ENCODE data around the gene ADAMTS9. TPM values are rescaled to one million over a fixed set of nuclear protein-coding genes. Genes with fewer than 3 reads are reported as not detected.

Gene ADAMTS9
- total and polyA plus RNA-seq, 9 of the 15 experiments (the other 6 are each of a cell fraction or from before 2014, with no cell fraction given) = 0.05 to 0.32 (median 0.13) TPM; not detected in 2

- in situ Hi-C loops (cut with MboI) (no loop called here), intact Hi-C loops (cut with micrococcal nuclease) (no loop called here)
- no peak overlapping the region for H3K4me3 ChIP-seq
- no peaks in the 10 kb centered on the region for H3K4me1 ChIP-seq (replicated peaks in 1 of 2; ENCODE audit: control insufficient read depth in 2 of 2, insufficient read depth in 2 of 2, low read length in 2 of 2)
- H3K9ac ChIP-seq (ENCODE audit: insufficient read depth in 1 of 2, low read depth in 2 of 2, low read length in 2 of 2) = no peak overlapping the region
- no peaks in the 10 kb centered on the region for H3K9me3 ChIP-seq (replicated peaks; ENCODE audit: control insufficient read depth, insufficient read depth, low read depth, low read length)
- BruUV-seq (replicated peaks) = no TSS peak
- no peaks in the 10 kb centered on the region for H3K27me3 ChIP-seq (ENCODE audit: control insufficient read depth in 2 of 2, insufficient read depth in 2 of 2, low read length in 2 of 2)
- WGBS (ENCODE audit: insufficient coverage, low coverage, missing lambda C conversion rate) = 3% methylated on average over 5 of the region's 5 CpGs
- FAIRE-seq = no peak
- CTCF ChIA-PET (ENCODE audit: low intra/inter-chr PET ratio) = no interaction called here
- H4K20me1 ChIP-seq (replicated peaks; ENCODE audit: control insufficient read depth, insufficient read depth, low read length) = no peaks in the 10 kb centered on the region
- H3K79me2 ChIP-seq (ENCODE audit: control insufficient read depth, insufficient read depth, low read length) = no peaks in the 10 kb centered on the region
- ATAC-seq = no peak
- H3K9me1 ChIP-seq (ENCODE audit: control insufficient read depth, insufficient read depth, low read length) = no peaks in the 10 kb centered on the region
- TF ChIP-seq MAFK (IDR thresholded peaks at IDR 0.05; ENCODE audit: low read length) (peak; percentile 12; the same call in 1 of the 2 replicates), KDM4B (IDR thresholded peaks at IDR 0.05; ENCODE audit: borderline replicate concordance in 2 of 2, low read depth in 1 of 2) (no peak), IFI16 (CRISPR knock-in tag; IDR thresholded peaks at IDR 0.05) (no peak), RBM14 (IDR thresholded peaks at IDR 0.05; ENCODE audit: borderline replicate concordance, insufficient read depth, low read depth, low read length) (no peak)
- no peak for DNase-seq (ENCODE audit: extremely low read depth in 1 of 4, low spot score in 3 of 4)
- POLR2A ChIA-PET = no interaction called here
- no peak overlapping the region for H2AFZ ChIP-seq (ENCODE audit: low read depth, low read length)
- no peaks in the 10 kb centered on the region for H3K36me3 ChIP-seq (ENCODE audit: control insufficient read depth, insufficient read depth, low read length)
- no peak overlapping the region for H3K4me2 ChIP-seq (ENCODE audit: insufficient read depth, low read length)
- no peak overlapping the region for H3K27ac ChIP-seq (ENCODE audit: extremely low read depth, low read depth, low read length)
Observed at GRCh38 chr3:64627042-64627441, 60.8 kb downstream of the ADAMTS9 start.

- Histone ChIP-seq H3K9ac (ENCODE audit: insufficient read depth in 1 of 2, low read depth in 2 of 2, low read length in 2 of 2) (no peak overlapping the region), H4K20me1 (replicated peaks; ENCODE audit: control insufficient read depth, insufficient read depth, low read length) (no peaks in the 10 kb centered on the region), H3K4me1 (replicated peaks in 1 of 2; ENCODE audit: control insufficient read depth in 2 of 2, insufficient read depth in 2 of 2, low read length in 2 of 2) (no peaks in the 10 kb centered on the region), H3K79me2 (ENCODE audit: control insufficient read depth, insufficient read depth, low read length) (no peaks in the 10 kb centered on the region), H3K4me3 (no peak overlapping the region), H3K9me3 (replicated peaks; ENCODE audit: control insufficient read depth, insufficient read depth, low read depth, low read length) (no peaks in the 10 kb centered on the region), H2AFZ (ENCODE audit: low read depth, low read length) (no peak overlapping the region), H3K9me1 (ENCODE audit: control insufficient read depth, insufficient read depth, low read length) (no peaks in the 10 kb centered on the region), H3K4me2 (ENCODE audit: insufficient read depth, low read length) (no peak overlapping the region), H3K27me3 (ENCODE audit: control insufficient read depth in 2 of 2, insufficient read depth in 2 of 2, low read length in 2 of 2) (no peaks in the 10 kb centered on the region), H3K27ac (ENCODE audit: extremely low read depth, low read depth, low read length) (no peak overlapping the region), H3K36me3 (ENCODE audit: control insufficient read depth, insufficient read depth, low read length) (no peaks in the 10 kb centered on the region)
- ATAC-seq (no peak), FAIRE-seq (no peak), DNase-seq (ENCODE audit: extremely low read depth in 1 of 4, low spot score in 3 of 4) (no peak)
- in situ Hi-C loops (cut with MboI) = no loop called here
- ChIA-PET POLR2A (no interaction called here), CTCF (ENCODE audit: low intra/inter-chr PET ratio) (no interaction called here)
- 0% methylated on average over 1 of the region's 1 CpG for WGBS (ENCODE audit: insufficient coverage, low coverage, missing lambda C conversion rate)
- intact Hi-C loops (cut with micrococcal nuclease) = no loop called here
- BruUV-seq (replicated peaks) = no TSS peak
- TF ChIP-seq ARID4B (CRISPR knock-in tag; IDR thresholded peaks at IDR 0.05) = no peak
- TF ChIP-seq RFX5 (IDR thresholded peaks at IDR 0.05; ENCODE audit: low read depth, low read length) = no peak
- TF ChIP-seq ZSCAN29 (IDR thresholded peaks at IDR 0.05) = no peak
- no peak for TF ChIP-seq PREB (CRISPR knock-in tag; IDR thresholded peaks at IDR 0.05)
- no peak for TF ChIP-seq ZNF395 (CRISPR knock-in tag; IDR thresholded peaks at IDR 0.05)
- TF ChIP-seq PHB2 (IDR thresholded peaks at IDR 0.05; ENCODE audit: low read depth) = no peak
Observed at GRCh38 chr3:64625381-64625780, 62.4 kb downstream of the ADAMTS9 start.

Measured in K562 (cell line).